ENCODE data around the gene MMP7. TPM values are rescaled to one million over a fixed set of nuclear protein-coding genes. Genes with fewer than 3 reads are reported as not detected.

Gene MMP7, protein sequence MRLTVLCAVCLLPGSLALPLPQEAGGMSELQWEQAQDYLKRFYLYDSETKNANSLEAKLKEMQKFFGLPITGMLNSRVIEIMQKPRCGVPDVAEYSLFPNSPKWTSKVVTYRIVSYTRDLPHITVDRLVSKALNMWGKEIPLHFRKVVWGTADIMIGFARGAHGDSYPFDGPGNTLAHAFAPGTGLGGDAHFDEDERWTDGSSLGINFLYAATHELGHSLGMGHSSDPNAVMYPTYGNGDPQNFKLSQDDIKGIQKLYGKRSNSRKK
- total RNA-seq (2014; rRNA removed; shearing (Covaris generic)): not detected in 2 replicates

DNA sequence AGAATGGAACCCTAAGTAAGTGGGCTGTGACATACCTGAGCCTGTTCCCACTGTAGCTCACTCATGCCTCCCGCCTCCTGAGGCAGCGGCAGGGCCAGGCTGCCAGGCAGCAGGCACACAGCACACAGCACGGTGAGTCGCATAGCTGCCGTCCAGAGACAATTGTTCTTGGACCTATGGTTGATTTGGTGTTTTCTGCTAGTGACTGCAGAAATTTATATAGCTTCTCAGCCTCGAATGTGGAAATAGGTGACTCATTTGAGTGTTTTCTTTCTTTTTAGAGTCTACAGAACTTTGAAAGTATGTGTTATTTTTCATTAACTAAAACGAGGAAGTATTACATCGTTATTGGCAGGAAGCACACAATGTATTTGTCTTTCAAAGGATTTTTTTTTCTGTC is at the start of gene MMP7:
Gene MMP7, minus strand, starts transcription at position 190 of the 400 bp plus-strand sequence. Its CDS starts 47 bp downstream, at position 143.
- in situ Hi-C loops (cut with HindIII; ENCODE audit: low sequenced_read_pairs): no loop called here

GRCh38 chr11:102577723-102578122 is 47.2 kb upstream of the MMP7 start:
- no peak for DNase-seq (ENCODE audit: low spot score)
- in situ Hi-C loops (cut with HindIII; ENCODE audit: low sequenced_read_pairs): no loop called here

More for the DNA sequence above, at the start of gene MMP7:
- no peak for DNase-seq (ENCODE audit: low spot score)

GRCh38 chr11:102577182-102577581 is 46.6 kb upstream of the MMP7 start:
- no peak for DNase-seq (ENCODE audit: low spot score)

GRCh38 chr11:102576350-102576749 is 45.8 kb upstream of the MMP7 start:
- in situ Hi-C loops (cut with HindIII; ENCODE audit: low sequenced_read_pairs): no loop called here

More at GRCh38 chr11:102577182-102577581, 46.6 kb upstream of the MMP7 start:
- in situ Hi-C loops (cut with HindIII; ENCODE audit: low sequenced_read_pairs): no loop called here

GRCh38 chr11:102575012-102575411 is 44.5 kb upstream of the MMP7 start:
- no peak for DNase-seq (ENCODE audit: low spot score)
- in situ Hi-C loops (cut with HindIII; ENCODE audit: low sequenced_read_pairs): no loop called here

More at GRCh38 chr11:102576350-102576749, 45.8 kb upstream of the MMP7 start:
- DNase-seq (ENCODE audit: low spot score): no peak

GRCh38 chr11:102573851-102574250 is 43.3 kb upstream of the MMP7 start:
- in situ Hi-C loops (cut with HindIII; ENCODE audit: low sequenced_read_pairs): no loop called here

DNA sequence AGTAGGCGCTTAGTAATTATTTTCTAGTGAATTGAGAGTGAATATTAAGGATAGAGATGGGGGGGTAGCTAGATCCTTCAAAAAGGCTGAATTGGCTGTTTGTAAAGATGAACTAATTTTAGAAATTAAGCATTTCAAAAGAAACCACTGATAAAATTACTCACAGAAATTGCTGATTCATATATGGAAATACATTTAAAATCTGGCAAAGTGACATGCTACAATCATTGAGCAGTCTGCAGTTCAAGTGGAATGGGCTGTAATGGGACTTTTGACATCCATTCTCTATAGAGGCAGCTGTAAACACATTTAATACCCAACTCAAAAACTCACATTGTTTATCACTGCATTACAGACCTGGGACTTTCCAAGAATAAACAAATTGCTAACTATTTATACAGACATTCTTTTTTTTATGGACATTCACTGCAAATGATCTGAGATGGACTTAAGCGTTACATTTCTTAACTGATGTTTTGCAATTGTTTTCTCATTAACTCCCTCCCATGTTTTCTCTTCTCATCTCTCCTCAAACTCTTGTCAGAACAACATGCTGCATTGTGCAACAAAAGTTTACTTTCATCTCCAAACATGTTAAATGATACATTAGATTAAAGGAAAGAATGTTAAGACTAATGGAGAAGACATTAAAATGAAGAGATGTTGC is 42.1 kb upstream of the MMP7 start:
- in situ Hi-C loops (cut with HindIII; ENCODE audit: low sequenced_read_pairs): no loop called here
- no peak for DNase-seq (ENCODE audit: low spot score)

More at GRCh38 chr11:102573851-102574250, 43.3 kb upstream of the MMP7 start:
- no peak for DNase-seq (ENCODE audit: low spot score)

DNA sequence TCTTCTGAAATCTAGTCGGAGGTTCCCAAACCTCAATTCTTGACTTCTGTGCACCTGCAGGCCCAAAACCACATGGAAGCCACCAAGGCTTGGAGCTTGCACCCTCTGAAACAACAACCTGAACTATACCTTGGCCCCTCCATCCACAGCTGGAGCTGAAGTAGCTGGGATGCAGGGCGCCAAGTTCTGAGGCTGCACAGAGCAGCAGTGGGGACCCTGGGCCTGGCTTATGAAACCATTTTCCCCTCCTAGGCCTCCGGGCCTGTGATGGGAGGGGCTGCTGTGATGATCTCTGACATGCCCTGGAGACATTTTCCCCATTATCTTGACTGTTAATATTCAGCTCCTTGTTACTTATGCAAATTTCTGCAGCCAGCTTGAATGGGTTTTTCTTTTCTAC is 38.3 kb upstream of the MMP7 start:
- in situ Hi-C loops (cut with HindIII; ENCODE audit: low sequenced_read_pairs): no loop called here

DNA sequence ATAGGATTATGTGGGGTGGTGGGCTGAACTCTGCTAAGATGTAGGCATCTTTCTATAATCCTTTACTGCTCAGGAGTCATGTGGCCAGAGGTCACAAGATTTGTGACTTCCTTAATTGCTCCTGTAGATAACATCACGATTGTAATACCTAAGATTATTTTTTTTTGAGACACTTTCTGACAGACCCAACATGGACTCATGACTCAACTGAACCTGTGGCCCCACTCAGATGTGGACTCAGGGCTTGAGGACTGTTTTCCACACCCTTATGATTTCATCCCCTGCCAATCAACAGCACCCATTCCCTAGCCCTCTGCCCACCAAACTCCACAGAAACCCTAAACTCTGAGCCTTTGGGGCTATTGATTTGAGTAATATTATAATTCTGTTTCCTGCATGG is 35.6 kb upstream of the MMP7 start:
- no peak for DNase-seq (ENCODE audit: low spot score)
- in situ Hi-C loops (cut with HindIII; ENCODE audit: low sequenced_read_pairs): no loop called here

More for the DNA sequence above, 38.3 kb upstream of the MMP7 start:
- no peak for DNase-seq (ENCODE audit: low spot score)

GRCh38 chr11:102564110-102564509 is 33.6 kb upstream of the MMP7 start:
- DNase-seq (ENCODE audit: low spot score): no peak
- in situ Hi-C loops (cut with HindIII; ENCODE audit: low sequenced_read_pairs): no loop called here

- no peak for DNase-seq (ENCODE audit: low spot score)
- in situ Hi-C loops (cut with HindIII; ENCODE audit: low sequenced_read_pairs): no loop called here
Measured at GRCh38 chr11:102561636-102562035, 31.1 kb upstream of the MMP7 start.

DNA sequence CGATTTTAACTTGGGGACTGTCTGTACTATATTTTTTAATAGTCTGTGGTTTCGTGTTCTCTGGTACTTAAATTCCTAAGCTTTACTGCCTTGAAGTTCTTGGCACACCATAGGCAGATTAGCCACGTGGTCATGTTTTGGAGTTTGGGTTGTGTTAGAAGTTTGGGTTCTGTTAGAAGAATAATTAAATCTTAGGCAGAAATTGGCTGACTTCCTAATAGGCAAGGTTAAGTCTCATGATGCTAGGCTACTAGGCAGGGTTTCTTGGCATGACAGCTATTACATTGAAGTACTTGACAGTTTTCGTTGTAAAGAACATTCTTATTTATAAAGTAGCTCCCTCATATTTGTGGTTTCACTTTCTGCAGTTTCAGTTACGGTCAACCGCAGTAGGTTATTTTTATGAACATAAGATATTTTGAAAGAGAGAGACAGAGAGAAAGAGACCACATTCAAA is 30.0 kb upstream of the MMP7 start:
- in situ Hi-C loops (cut with HindIII; ENCODE audit: low sequenced_read_pairs): no loop called here
- DNase-seq (ENCODE audit: low spot score): peak; percentile 3

GRCh38 chr11:102559839-102560238 is 29.3 kb upstream of the MMP7 start:
- in situ Hi-C loops (cut with HindIII; ENCODE audit: low sequenced_read_pairs): no loop called here

GRCh38 chr11:102555091-102555490 is 24.5 kb upstream of the MMP7 start:
- DNase-seq (ENCODE audit: low spot score): no peak
- in situ Hi-C loops (cut with HindIII; ENCODE audit: low sequenced_read_pairs): no loop called here

More at GRCh38 chr11:102559839-102560238, 29.3 kb upstream of the MMP7 start:
- no peak for DNase-seq (ENCODE audit: low spot score)

GRCh38 chr11:102553835-102554282 is 23.3 kb upstream of the MMP7 start:
- in situ Hi-C loops (cut with HindIII; ENCODE audit: low sequenced_read_pairs): no loop called here
- no peak for DNase-seq (ENCODE audit: low spot score)

DNA sequence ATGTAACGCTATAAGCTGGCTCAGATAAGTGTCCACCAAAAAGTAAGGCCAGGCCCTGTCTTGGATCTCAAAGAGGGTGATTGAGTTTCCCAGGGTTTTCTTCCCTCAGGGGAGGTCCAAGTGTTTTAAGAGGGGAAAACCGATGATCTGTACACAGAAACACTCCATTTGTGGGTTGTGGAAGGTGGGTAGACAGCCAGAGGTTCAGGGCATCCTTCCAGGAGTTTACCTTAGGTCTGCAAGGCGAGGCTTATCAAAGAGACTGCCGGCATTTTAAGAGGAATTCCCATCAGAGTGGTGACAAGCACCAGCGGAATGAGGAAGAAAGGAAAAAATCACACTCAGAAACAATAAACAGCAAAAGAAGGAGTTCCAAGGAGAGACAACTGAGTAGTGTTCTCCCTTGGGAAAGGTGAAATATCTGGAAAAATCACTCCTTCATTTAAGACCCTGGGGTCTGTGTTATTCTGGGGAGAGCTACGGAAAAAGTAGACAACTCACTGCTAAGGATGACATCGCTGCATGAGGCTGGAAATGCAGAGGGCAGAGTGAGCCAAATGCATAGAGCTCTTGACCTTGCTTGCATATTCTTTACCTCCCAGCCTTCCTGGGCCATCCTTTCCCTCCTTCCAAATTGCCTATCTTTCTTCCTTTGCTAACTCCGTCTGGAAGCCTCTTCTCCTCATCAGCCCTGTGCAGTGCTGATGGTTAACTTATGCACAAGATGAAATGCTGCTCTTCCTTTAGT is 22.1 kb upstream of the MMP7 start:
- no peak for DNase-seq (ENCODE audit: low spot score)

DNA sequence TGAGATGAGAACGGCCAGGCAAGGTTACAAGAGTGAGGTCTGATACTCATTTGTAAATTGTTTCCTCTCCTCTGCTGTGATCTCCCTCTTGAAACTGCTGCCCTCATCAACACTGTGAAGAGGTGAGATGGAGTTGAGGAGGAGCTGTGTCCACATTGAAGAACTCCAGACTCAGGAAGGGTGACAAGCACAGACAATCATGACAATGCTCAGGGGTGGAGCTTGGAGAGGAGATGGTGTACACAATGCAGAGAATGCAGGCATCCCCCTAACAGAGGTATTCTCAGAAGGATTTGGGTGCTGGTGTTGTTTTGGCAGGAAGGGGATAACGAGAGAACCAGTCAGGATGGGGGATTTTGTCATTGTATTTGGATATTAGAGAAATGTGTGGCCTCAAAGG is 21.5 kb upstream of the MMP7 start:
- DNase-seq (ENCODE audit: low spot score): no peak
- in situ Hi-C loops (cut with HindIII; ENCODE audit: low sequenced_read_pairs): no loop called here

More for the DNA sequence above, 22.1 kb upstream of the MMP7 start:
- in situ Hi-C loops (cut with HindIII; ENCODE audit: low sequenced_read_pairs): no loop called here

- in situ Hi-C loops (cut with HindIII; ENCODE audit: low sequenced_read_pairs): no loop called here
- no peak for DNase-seq (ENCODE audit: low spot score)
Measured at GRCh38 chr11:102551169-102551781, 20.7 kb upstream of the MMP7 start.

GRCh38 chr11:102546923-102547471 is 16.4 kb upstream of the MMP7 start:
- in situ Hi-C loops (cut with HindIII; ENCODE audit: low sequenced_read_pairs): no loop called here
- DNase-seq (ENCODE audit: low spot score): no peak

All from G401 (cell line).